ENCODE data around the gene ASIC2.

ASIC2 gene

GRCh38 chr17:33109336-33110072 lies 183.6 kb downstream of the ASIC2 start:
- H3K4me3 ChIP-seq (replicated peaks; ENCODE audit: insufficient read depth, low read length): no peak overlapping the region
- H3K27ac ChIP-seq (replicated peaks): no peak overlapping the region
- no peak for TF ChIP-seq CTCF (IDR thresholded peaks at IDR 0.05; ENCODE audit: insufficient read depth, low read length)
- no peak for TF ChIP-seq POLR2AphosphoS5 (IDR thresholded peaks at IDR 0.05; ENCODE audit: low read depth)
- no peak for TF ChIP-seq REST (IDR thresholded peaks at IDR 0.05; ENCODE audit: insufficient replicate concordance, low read depth)
- no peak for TF ChIP-seq GABPA (IDR thresholded peaks at IDR 0.05; ENCODE audit: low read depth)
- no peak for TF ChIP-seq SPI1 (IDR thresholded peaks at IDR 0.05; ENCODE audit: borderline replicate concordance, low read depth)
- no peaks in the 10 kb centered on the region for H3K27me3 ChIP-seq (ENCODE audit: insufficient read depth, poor library complexity, severe bottlenecking)
- no peak for DNase-seq (ENCODE audit: low read depth in 1 of 2, low spot score in 1 of 2)

- no peak for DNase-seq (ENCODE audit: low read depth in 1 of 2, low spot score in 1 of 2)
- Histone ChIP-seq H3K27ac (replicated peaks) (no peak overlapping the region), H3K27me3 (ENCODE audit: insufficient read depth, poor library complexity, severe bottlenecking) (no peaks in the 10 kb centered on the region), H3K4me3 (replicated peaks; ENCODE audit: insufficient read depth, low read length) (no peak overlapping the region)
- no peak for TF ChIP-seq GABPA (IDR thresholded peaks at IDR 0.05; ENCODE audit: low read depth)
Observed at GRCh38 chr17:33106525-33107165, 186.4 kb downstream of the ASIC2 start.

GRCh38 chr17:33105911-33106310 lies 187.2 kb downstream of the ASIC2 start:
- no peak overlapping the region for H3K27ac ChIP-seq (replicated peaks)
- no peak overlapping the region for H3K4me3 ChIP-seq (replicated peaks; ENCODE audit: insufficient read depth, low read length)
- DNase-seq (ENCODE audit: low read depth in 1 of 2, low spot score in 1 of 2): no peak
- no peaks in the 10 kb centered on the region for H3K27me3 ChIP-seq (ENCODE audit: insufficient read depth, poor library complexity, severe bottlenecking)
- TF ChIP-seq REST (IDR thresholded peaks at IDR 0.05; ENCODE audit: insufficient replicate concordance, low read depth) (no peak), GABPA (IDR thresholded peaks at IDR 0.05; ENCODE audit: low read depth) (no peak), CTCF (IDR thresholded peaks at IDR 0.05; ENCODE audit: insufficient read depth, low read length) (no peak), POLR2AphosphoS5 (IDR thresholded peaks at IDR 0.05; ENCODE audit: low read depth) (no peak), SPI1 (IDR thresholded peaks at IDR 0.05; ENCODE audit: borderline replicate concordance, low read depth) (no peak)

- Histone ChIP-seq H3K27me3 (ENCODE audit: insufficient read depth, poor library complexity, severe bottlenecking) (no peaks in the 10 kb centered on the region), H3K4me3 (replicated peaks; ENCODE audit: insufficient read depth, low read length) (no peak overlapping the region), H3K27ac (replicated peaks) (no peak overlapping the region)
- no peak for DNase-seq (ENCODE audit: low read depth in 1 of 2, low spot score in 1 of 2)
- TF ChIP-seq POLR2AphosphoS5 (IDR thresholded peaks at IDR 0.05; ENCODE audit: low read depth) (no peak), CTCF (IDR thresholded peaks at IDR 0.05; ENCODE audit: insufficient read depth, low read length) (no peak), SPI1 (IDR thresholded peaks at IDR 0.05; ENCODE audit: borderline replicate concordance, low read depth) (no peak), GABPA (IDR thresholded peaks at IDR 0.05; ENCODE audit: low read depth) (no peak), REST (IDR thresholded peaks at IDR 0.05; ENCODE audit: insufficient replicate concordance, low read depth) (no peak)
Observed at GRCh38 chr17:33099906-33100305, 193.2 kb downstream of the ASIC2 start.

Data from HL-60 (cell line).